GM18517 (cell line): Measurements from ENCODE around the gene SLC22A13.
"Not testable (repeated sequence)": the region's sequence is repeated elsewhere in the genome, so short reads cannot be mapped to it uniquely, and the experiment has no call there.

Experiments
- ATAC-seq: cut with Tn5 transposase; IDR thresholded peaks from one replicate; pipeline ENCODE4 v1.9.1; 2021; ENCODE audit warnings: mild to moderate bottlenecking, moderate library complexity; ENCODE audit not compliant: unreplicated experiment

Gene SLC22A13

DNA sequence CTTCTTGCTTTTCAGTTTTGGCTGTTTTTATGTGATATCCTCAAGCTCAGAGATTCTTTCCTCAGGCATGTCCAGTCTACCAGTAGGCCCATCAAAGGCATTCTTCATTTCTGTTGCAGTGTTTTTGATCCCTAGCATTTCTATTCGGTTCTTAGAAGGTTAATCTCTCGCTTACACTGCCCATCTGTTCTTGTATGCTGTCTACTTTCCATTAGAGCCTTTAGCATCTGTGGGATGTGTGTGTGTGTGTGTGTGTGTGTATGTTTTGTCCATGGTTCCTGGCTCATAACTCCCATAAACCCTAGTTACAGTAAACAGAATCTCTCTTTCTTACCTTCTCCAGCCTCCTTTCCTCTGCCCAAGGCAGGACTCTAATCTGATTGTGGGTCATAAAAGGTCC is 5.1 kb upstream of the SLC22A13 start:
- ATAC-seq: no peak

DNA sequence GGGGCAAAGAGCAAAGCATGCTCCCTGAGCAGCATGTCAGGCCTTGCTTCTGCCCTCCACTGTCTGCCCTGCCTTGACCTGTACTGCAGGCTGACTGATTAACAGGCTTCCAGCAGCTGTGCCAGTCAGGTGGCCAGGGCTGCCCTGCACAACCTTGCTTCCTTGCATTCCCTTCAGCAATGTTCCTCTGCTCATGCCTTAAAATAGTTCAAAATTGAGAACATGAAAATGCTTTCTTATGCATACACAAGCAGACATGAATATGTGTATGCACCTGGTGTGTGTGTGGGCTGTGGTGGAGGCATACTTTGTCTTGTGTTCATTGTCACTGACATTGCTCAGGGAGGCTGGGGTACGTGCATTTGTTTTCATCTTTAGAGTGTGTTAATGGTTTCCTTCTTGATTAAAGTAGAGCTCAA is 1.2 kb upstream of the SLC22A13 start:
- no peak for ATAC-seq

DNA sequence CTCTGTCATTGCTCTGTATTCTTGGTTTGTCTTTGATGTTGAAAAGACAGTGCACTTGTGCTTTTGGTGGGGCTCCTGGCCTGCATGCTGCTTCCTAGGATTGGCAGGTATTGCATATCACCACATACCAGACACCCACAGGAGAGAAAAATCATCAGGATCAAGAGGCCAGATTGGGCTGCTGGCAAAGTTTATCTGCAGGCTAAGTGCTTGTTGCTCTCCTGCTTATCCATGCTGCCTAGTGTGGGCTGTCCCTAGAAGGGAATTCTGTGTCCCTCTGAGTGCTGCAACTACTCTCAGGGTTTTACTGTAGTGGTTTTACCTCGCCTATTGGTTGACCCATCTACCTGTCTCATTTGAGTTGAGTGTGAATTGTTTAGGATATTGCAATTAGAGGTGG is 833 bp upstream of the SLC22A13 start:
- no peak for ATAC-seq

DNA sequence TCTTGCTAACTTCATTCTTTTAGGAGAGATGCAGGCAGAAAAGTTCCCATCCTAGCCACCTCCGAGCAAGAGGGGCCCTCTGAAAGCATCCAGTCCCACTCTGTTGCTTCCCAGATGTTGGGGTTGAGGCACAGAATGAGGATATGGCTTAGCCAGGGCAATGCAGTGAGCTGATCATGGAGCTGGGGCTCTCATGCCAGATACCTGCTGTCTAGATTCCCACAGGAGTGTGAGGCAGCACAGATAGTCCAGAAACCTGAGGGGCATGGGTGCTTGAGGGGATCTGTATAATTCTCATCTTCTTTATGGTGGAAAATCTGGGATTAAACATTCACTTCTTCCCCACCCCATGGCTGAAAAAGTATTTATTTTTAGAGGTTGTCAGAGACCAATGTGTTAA is 1.2 kb downstream of the SLC22A13 start:
- no peak for ATAC-seq

DNA sequence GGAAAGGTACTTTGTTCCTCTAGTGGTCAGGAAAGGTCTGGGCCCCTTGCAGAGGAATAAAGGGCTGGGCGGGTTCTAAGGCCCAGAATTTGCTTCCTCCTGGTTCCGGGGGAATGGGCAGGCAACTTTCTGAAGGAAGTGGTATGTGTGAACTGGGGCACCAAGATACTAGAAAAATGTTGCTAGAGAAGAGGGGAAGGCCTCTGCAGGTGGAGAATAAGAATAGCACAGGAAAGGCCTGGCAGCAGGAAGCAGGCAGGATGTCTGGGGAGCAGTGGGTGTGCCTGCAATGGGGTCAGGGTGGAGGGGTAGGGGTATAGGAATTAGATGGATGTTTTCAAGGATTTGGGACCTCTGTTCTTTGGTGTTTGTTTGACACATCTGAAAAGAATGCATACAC is 2.0 kb downstream of the SLC22A13 start:
- ATAC-seq: no peak

DNA sequence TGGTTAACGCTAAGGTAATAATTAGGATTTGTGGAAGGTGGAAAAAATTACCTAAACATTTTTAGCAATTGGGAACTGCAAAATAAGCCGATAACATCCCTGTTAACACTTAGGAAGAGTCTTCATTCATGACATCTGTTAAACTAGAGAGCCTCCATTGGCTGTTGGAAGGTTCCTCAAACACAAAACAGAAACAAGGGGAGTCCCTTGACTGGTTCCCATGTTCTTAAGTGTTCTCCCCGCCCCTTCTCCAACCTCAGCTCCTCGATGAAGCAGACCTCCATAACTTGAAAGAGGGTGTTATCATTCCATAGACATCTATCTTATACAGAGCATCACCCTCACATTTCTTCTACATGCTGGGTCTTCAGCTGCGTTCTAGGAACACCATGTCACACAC is 2.5 kb downstream of the SLC22A13 start:
- no peak for ATAC-seq

DNA sequence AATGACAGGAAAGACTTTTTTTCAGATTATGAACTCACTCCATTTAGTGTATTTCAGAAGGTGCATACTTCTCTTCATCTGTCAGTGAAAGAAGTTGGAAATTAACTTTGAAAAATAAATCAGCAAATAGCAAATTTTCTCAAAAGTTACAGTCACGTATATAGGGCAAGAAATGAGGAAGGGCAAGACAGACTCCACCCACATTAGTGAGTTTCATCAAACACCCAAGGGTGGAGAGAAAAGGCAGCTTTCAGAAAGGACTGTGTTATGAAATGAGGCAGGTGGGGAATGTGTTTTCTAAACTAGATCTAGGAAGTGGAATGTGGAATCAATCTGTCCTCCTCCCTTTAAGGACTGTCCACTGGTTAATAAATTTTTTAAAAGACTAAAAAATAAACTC is 2.9 kb downstream of the SLC22A13 start:
- ATAC-seq: no peak

DNA sequence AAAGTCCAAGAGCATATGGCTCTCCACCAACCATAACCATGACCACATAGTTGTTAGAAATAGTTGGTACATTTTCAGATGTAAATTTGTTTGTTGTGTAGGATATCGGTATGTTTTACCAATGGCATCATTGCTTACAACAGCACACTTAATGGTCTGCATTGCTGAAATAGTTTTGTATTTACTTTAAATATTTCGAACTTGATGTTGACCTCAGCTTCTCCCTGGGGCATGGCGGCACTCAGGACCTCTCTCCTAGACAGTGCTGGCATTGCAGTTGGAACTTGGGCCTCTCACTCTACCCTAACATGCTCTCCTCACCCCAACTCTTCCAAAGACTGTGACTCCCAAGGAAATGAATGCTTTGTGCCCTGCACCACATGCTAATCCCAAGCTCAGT is 5.0 kb downstream of the SLC22A13 start:
- ATAC-seq: no peak

DNA sequence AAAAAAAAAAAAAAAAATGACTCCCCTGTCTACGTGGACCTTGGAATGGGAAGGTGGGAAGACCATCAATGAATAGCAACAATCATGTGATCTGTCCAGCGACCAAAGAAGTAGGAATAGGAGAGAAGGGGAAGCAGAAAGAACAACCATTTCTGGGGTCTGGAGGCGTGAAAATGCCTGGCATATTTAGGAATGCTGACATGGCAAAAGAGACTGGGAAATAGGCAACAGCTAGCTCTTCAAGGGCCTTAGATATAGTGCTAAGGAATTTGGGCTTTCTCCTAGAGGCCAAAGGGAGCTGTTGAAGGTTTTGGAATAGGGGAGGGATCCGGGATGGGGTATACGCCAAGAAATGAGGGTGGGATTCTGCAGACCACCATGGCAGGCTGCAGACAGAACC is 5.9 kb downstream of the SLC22A13 start:
- ATAC-seq: no peak

DNA sequence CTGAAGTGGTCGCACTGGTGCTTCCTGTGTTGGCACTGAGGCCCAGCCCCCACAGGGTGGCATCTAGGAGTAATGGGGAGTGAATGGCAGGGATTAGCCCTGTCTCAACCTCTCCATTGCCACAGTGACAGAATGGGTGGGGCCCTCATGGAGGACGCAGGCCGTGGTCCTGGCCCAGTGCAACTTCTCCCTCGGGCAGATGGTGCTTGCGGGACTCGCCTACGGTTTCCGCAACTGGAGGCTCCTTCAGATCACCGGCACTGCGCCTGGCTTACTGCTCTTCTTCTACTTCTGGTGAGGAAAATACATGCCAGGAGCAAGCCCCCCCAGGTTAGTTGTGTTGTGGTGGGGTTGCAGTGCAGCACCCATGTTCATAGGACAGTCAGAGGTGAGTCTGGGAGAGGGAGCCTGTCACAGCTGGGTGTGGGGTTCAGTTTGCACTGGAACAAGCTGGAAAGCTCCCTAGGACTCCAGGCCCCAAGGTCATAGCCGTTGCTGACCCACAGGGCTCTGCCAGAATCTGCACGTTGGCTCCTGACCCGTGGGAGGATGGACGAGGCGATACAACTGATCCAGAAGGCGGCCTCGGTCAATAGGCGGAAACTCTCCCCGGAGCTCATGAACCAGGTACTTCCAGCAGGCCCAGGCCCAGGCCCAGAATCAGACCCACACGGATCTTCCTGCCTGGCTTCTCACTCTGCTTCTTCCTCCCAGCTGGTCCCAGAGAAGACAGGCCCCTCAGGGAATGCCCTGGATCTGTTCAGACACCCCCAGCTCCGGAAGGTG is 9.4 kb downstream of the SLC22A13 start:
- ATAC-seq: no peak

DNA sequence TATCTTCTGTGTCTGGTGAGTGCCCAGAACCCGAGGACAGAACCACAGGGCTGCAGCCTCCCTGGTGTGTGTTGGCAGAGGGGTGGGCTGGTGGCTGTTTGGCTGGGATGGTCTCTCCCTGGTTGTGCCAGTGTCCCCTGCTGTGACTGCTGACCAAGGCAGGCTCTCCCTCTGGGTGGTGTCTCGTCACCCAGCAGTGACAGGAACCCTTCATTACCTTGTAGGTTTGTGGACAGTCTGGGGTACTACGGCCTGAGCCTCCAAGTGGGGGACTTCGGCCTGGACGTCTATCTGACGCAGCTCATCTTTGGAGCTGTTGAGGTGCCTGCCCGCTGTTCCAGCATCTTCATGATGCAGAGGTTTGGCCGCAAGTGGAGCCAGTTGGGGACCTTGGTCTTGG is 10.0 kb downstream of the SLC22A13 start:
- no peak for ATAC-seq

DNA sequence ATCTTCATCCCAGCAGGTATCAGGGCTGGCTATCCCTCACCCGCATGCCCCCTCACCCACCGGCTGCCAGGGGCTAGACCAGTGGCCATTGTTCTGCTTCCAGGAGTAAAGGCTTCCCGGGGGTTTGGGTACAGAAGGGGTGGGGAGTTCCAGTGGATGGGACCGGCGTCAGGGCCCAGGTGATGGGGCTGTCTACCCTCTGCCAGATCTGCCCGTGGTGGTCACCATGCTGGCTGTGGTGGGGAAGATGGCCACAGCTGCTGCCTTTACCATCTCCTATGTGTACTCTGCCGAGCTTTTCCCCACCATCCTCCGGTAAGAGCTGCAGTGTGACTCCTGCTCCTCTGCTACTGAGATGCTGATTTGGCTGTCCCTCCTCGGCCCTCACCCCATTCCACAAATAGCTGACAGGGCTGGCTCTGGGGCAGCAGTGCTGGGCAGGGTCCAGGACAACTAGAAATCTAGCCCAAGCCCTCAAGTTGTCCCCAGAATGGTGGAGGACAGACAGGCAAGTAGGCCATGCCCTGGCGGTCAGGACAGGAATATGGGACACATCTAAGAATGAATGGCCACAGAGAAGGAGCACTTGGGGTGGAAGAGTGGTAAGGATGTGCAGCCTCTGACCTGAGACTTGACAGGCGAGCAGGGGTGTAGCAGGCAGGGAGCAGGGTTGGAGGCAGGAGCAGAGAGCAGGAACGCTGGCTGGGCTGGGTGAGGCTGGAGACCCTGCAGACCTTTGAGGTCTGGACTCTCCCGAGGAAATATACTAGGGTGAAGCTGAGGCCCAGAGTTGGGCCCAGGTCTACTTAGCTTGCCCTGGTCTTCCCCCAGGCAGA is 10.7 kb downstream of the SLC22A13 start:
- no peak for ATAC-seq

DNA sequence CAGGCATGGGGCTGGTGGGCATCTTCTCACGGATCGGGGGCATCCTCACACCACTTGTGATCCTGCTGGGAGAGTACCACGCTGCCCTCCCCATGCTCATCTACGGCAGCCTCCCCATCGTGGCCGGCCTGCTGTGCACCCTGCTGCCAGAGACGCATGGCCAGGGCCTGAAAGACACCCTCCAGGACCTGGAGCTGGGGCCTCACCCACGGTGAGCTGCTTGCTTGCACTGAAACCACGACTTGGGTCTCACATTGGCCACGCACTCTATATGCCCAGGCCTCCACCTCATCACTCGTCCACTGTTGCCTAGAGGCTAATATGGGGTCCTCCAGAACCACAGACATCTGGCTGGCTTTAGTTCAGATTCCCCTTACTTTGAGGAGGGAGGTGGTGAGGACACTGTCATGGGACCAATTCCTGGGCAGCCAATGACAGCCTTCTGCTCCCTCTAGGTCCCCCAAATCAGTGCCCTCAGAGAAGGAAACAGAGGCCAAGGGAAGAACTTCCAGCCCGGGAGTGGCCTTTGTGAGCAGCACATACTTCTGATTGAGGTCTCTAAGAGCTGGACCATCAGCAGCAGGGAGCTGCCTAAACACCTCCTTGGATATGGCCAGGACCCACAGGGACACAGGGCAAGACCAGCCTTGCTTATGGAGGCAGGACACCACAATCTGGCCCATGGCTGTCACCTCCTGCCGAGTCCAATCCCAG is 11.5 kb downstream of the SLC22A13 start:
- ATAC-seq: no peak

DNA sequence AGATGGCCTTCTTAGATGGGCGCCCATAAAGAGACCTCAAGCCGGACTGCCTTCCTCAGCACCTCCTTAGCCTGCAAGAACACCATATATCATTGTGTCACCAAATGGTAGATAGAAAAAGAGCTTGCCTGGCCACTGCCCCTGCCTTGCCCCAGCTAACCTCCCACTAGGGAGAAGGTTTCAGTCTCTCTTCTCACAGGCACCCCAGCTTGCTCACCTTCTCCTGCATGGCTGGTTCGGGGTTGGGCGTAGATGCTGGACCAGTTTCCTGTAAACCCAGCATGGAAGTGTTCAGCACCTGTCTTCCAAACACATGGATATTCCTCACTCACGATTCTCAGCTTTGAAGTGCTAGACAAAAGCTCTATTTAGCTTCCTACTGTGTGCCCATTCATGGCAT is 13.2 kb downstream of the SLC22A13 start:
- no peak for ATAC-seq

DNA sequence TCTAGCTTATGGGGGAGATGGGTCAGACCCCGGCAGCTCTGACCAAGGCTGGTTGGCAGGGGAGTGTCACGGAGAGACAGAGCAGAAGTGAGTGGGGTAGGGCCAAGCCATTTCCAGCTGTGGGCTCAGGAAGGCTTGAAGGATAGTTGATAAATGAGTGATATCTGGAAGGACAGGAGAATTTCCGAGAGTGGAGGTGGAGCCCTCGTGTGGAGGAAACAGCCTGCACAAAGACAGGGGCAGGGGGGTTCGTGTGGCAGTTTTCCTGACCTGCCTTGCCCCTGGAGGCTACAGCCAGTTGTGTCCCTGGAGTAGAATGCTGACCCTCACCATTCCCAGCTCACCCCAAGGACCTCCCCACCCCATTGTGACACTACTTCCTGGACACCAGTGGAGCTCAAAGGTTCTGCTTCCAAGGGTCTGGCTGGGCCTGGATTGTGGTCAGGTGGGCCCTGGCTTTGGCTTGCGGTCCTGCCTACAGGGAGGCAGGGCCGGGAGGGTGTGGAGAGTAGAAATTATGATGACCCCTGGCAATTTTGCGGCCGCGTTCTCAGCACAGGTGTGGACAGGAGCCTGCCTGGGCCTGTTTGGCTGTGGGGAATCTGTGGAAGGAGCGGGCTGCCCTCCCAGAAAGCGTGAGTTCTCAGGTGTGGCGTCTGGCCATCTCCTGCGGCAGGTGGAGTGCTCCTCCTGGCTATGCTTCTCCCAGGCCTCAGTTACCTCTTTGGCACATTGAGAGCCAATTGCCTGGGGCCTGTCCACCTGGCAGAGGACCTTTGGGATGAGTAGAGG is 16.5 kb downstream of the SLC22A13 start, which contains the start of gene SLC22A14:
Gene SLC22A14 (plus strand): TSS at position 400 of the 792 bp plus-strand sequence. CDS start 23,733 bp downstream, outside the sequence.
- ATAC-seq: no peak

DNA sequence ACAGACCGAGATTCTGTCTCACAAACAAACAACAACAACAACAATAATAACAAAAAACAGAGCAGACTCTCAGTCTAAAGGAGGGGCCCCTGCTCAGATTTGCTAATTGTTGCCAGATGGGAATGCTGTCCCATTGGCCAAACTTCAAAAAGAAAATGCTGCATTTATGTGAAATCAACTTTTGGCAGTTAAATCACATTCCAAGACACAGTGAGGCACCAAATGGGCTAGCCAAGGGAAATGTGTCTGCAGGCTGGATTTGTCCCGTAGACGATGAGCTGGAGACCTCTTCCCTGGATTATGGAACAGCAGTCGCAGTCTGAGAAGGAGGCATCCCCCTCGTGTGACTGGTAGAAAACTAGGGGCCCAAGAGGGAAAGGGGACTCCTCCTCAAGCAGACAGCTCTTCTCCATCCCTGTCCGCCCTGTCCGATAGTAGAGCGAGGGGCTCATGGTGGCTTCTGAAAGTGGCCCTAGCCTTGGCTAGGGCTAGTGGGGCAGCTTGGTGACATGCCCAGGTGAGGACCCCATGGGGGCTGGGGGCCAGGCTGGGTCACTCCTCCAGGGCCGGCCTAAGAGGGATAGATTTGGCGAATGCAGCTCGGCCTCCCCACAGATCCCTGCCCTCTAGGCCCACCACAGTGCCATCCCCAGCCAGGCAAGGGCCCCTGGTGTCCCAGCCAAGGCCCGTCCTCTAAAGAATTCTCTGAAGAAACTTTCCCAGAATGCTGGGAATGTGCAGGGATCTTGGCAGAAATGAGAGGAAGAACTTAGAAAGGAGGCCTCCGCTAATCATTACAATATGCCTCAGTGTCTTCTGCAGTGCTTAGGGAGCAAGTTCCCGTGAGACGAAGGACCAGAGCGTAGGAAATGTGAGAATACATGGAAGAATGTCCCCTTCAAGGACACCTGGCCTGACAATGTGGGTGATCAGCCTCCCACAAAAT is 18.5 kb downstream of the SLC22A13 start:
- ATAC-seq: no peak

DNA sequence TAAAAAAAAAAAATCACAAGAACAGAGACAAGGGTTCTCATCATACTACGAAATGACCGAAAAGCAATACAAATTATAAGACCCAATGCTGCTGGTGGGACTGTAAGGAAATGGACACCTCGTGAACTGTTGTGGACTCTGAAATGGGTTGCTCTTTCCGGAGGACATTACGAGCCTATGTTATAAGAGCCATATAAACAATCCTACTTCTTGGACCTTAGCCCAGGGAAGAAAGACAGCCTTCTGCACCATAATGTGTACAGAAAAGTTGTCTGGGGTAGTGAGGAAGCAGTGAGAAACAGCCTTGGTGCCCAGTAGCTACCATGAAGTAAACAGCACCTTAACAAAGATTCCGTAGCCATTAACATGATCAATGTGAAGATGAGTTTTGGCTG is 19.1 kb downstream of the SLC22A13 start:
- no peak for ATAC-seq

DNA sequence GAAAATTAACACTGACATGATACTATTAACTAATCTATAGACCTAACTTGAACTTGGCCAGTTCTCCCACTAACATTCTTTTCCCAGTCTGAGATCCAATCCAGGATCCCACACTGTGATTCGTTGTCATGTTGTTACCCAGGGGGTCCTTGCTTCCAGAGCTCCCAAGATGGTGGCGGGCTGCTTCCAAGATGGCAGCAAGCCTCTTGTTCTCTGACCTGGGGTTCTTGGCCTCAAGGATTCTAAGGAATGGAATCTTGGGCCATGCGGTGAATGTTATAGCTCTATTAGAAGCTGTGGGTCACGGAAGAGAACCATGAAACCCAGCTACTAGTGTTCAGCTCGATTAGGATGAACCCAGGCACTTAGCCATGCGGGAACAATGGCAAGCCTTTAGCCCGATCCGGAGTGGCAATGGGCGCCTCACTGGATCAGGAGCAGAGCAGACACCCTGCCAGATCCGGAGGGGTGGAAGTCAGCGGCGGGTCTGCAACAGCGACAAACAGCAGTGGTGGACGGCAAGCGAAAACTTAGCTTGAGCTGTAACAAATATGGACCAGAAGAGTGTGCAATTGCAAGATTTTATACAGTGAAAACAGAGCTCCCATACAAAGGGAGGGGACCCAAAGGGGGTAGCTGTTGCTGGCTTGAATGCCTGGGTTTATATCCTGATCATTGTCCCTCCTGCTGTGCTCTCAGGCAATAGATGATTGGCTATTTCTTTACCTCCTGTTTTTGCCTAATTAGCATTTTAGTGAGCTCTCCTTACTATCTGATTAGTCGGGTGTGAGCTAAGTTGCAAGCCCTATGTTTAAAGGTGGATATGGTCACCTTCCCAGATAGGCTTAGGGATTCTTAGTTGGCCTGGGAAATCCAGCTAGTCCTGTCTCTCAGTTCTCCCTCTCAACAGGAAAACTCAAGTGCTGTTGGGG is 23.9 kb downstream of the SLC22A13 start:
- not testable (repeated sequence) for ATAC-seq
